GM10248 (cell line): ENCODE results near the gene PRDM11.

Experiments used
- CTCF ChIA-PET: fragments of 300-600 bp; sonication (Branson Sonifier 250); formaldehyde crosslinking; extraction: SDS; loops from one replicate; lab custom pipeline; 2021; ENCODE audit warnings: antibody characterized with exemption; lab: Yijun Ruan, JAX
- POLR2A ChIA-PET: fragments of 350-650 bp; sonication (Branson Sonifier 250); formaldehyde crosslinking; extraction: SDS; loops from one replicate; lab custom pipeline; 2020; ENCODE audit warnings: antibody characterized with exemption; lab: Yijun Ruan, JAX
- DNase-seq: peaks from one replicate; pipeline ENCODE4 v3.0.0; 2012; ENCODE audit errors: extremely low spot score
- TF ChIP-seq, protein P1 (sequence below): IDR thresholded peaks from 2 replicates; pipeline ENCODE4 v1.5.1; 2012; ENCODE audit warnings: mild to moderate bottlenecking, low read depth; ENCODE audit errors: extremely low read depth, missing control alignments, control extremely low read depth

PRDM11 gene

DNA sequence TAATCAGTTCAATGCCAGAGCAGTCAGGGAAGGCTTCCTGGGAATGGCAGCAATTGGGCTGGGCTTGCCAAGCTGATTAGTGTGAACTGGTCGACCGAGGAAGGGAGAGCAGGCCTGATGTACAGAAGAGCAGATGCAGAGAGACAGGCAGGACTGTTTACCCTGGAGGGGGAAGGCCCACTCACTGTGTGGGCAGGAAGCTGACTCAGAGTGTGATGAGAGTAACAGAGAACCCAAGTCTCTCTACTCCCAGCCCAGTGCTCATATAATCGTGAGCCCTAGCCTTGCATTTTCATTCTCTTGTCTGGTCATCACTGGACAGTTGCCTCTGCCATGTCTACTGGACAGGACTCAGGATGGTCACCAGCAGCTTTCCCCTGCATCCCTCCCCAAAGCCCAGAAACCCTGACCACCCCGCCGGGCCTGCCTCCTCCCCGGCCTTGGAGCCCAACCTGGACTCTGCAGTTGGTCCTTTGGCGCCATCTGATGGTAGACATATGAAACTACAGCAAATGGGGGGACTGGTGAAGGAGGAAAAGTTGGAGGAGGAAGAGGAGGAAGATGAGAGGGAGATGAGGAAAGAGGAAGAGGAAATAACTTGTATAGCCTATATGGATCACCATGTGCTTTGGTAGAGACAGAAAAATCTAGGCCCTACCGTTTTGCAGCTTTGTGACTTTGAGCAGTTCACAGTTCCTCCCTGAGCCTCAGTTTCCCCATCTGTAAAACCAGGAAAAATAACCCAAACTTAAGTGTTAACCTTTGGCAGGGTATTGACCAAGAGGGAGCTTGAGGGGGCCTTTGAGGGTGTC, 43.4 kb upstream of the PRDM11 start:
- CTCF ChIA-PET: interaction anchor here (0.6 to 21.9 kb wide), 35 partner anchors 7 to 551 kb away, joined by 3 to 899 read pairs (median 4); partner anchors contain the start of genes SYT13 and TP53I11
- POLR2A ChIA-PET: no interaction called here
- DNase-seq: peak; percentile 77
- TF ChIP-seq, protein P1, sequence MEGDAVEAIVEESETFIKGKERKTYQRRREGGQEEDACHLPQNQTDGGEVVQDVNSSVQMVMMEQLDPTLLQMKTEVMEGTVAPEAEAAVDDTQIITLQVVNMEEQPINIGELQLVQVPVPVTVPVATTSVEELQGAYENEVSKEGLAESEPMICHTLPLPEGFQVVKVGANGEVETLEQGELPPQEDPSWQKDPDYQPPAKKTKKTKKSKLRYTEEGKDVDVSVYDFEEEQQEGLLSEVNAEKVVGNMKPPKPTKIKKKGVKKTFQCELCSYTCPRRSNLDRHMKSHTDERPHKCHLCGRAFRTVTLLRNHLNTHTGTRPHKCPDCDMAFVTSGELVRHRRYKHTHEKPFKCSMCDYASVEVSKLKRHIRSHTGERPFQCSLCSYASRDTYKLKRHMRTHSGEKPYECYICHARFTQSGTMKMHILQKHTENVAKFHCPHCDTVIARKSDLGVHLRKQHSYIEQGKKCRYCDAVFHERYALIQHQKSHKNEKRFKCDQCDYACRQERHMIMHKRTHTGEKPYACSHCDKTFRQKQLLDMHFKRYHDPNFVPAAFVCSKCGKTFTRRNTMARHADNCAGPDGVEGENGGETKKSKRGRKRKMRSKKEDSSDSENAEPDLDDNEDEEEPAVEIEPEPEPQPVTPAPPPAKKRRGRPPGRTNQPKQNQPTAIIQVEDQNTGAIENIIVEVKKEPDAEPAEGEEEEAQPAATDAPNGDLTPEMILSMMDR: peak; percentile 91

DNA sequence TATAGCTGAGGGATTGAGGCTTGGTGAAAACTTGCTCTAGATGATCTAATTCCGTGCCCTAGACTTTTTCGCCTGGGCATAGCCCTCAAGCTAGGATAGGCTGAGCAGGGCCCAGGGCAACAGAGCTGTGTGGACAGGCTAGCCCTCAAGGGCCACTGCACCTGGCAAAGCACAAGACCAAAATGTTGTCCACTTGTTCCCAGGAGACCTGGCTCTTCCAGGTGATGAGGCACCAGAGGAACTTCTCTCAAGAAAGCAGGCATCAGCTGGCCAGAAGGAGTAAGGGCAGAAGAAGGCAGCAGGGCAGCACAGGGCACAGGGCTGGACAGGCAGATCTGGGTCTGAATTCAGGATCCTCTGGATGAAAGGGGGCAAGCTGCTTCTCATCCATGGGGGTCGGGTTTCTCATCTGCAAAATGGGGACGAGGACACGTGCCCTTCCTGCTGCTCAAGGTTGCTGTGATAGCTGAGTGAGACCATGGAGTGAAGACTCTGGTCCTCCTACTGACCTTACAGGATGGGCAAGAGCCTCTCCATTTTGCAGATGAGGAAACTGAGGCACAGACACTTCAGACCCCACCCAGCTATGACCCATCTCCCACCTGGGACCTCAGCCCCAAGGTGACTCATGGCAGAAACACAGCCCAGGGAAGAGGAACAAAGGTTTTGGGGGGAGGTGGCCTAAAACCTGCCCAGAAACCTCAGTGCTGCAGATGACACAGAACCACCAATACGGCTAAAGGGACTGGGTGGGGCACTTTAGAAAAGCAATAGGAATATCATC, 42.2 kb upstream of the PRDM11 start:
- TF ChIP-seq, protein P1: no peak
- CTCF ChIA-PET: interaction anchor here (0.6 to 21.9 kb wide), 44 partner anchors 8 to 550 kb away, joined by 3 to 899 read pairs (median 4); partner anchors contain the start of genes SYT13 and TP53I11
- POLR2A ChIA-PET: no interaction called here
- no peak for DNase-seq

DNA sequence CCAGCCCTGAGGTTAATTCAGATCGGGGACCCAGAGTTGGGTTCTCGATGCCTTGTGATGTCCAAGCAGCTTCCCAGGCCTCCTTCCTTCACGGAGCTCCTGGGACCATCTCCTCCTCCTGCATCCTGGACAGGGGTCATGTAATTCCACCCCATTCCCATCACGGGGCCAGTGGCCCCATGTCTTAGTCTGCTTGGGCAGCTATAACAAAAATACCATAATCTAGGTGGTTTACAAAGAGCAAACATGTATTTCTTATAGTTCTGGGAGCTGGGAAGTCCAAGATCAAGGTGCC, 41.7 kb upstream of the PRDM11 start:
- TF ChIP-seq, protein P1: no peak
- CTCF ChIA-PET: interaction anchor here (0.7 to 21.9 kb wide), 32 partner anchors 8 to 527 kb away, joined by 3 to 899 read pairs (median 4); partner anchors contain the start of gene SYT13
- DNase-seq: no peak
- POLR2A ChIA-PET: no interaction called here

DNA sequence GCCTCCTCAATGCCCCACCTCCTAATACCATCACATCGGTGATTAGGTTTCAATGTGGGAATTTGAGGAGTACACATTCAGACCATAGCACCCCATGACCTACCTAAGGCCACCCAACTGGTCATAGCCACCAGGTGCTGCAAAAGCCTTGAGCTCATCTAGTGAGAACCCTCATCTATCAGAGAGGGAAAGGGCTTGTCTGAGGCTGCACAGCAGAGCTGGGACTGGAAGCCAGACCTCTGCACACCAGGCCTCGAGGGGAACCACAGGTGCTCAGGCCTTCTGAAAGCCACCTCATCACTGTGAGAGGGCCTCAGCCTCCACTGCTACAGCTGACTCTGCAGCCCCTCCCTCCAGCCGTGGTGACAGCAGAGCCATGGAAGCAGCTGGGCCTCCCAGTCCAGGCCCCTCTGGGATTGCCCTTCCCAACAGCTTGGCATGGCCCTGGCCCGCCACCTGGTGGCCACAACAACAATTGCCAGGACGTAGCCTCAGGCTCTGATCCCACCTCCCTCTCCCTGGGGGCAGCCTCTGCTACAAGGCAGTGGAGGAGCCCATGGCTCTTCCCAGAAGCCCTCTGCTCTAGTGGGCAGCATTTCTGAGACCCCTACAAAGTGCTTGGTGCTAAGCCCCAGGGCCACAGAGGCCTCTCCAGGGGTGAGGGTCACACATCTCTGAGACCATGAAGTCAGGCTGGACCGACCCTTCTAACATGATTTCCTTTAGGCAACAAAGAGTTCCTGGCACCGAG, 41.0 kb upstream of the PRDM11 start:
- DNase-seq: peak; percentile 77
- ChIA-PET CTCF (interaction anchor here (0.7 to 21.9 kb wide), 32 partner anchors 9 to 473 kb away, joined by 3 to 899 read pairs (median 4); partner anchors contain the start of gene SYT13), POLR2A (no interaction called here)
- TF ChIP-seq, protein P1: peak; percentile 95

DNA sequence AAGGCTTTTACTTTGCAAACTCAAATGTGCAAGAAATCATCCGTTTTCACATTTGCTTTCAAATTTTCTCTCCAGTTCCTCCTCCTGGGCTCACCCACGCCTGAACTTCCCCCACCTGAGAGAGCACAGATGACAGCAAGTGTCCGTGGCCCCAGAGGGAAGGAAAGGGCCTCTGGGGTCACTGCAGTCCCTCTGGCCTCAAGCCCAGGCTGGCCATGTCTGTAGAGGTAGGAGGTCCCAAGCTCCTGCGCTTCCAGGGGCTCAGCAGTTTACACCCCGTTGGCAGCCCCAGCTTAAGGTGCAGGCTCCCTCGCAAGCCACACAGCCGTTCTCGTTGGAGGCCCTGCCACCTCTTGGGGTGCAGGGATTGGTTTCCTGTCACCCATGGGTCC, 40.5 kb upstream of the PRDM11 start:
- CTCF ChIA-PET: interaction anchor here (1.0 to 21.9 kb wide), 13 partner anchors 10 to 227 kb away, joined by 3 to 899 read pairs (median 6); partner anchors contain the start of gene SYT13
- TF ChIP-seq, protein P1: no peak
- POLR2A ChIA-PET: no interaction called here
- DNase-seq: no peak

DNA sequence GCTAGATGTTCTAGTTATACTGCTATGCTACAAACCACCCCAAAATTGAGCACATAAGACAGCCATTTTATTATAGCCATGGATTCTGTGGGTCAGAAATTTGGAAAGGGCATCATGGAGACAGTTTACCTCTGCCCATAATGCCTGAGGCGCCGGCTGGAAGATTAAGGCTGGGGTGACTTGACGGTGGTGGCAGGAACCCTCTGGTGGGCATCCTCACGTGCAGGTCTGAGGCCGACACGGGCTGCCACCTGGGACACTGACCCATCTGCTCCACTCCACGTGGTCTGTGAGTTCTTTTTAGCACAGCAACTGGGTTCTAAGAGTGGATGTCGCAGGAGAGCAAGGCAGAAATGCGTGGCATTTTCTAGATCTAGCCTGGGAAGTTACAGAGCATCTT, 40.0 kb upstream of the PRDM11 start:
- no peak for DNase-seq
- TF ChIP-seq, protein P1: no peak
- CTCF ChIA-PET: interaction anchor here (1.0 to 21.9 kb wide), 5 partner anchors 10 to 227 kb away, joined by 4 to 899 read pairs (median 30); no protein-coding TSS in a partner anchor
- POLR2A ChIA-PET: no interaction called here
